GM18511 (cell line): ENCODE results near the gene DNAJC3.

ENCODE experiments used
- ATAC-seq: cut with Tn5 transposase; IDR thresholded peaks from one replicate; pipeline ENCODE4 v1.9.1; 2021; ENCODE audit warnings: mild to moderate bottlenecking, moderate library complexity; ENCODE audit not compliant: unreplicated experiment

The DNAJC3 gene

DNA sequence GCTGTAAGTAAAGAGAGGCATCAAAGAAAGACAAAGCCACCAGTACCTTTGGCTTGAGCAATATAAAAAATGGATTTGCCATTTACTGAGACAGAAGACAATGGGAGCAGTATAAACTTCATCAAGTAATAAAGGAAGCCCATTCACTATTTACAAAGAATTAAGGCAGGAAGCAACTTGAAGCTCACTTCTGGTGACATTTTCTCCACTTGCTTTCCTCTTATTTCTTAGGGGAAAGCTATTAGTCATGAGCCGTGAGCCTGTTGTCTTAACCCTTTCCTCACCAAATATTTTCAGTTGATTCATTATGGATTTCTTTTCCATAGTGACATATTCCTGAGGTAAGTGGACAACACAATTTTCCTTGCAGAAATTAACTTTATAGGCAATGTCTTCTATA, 156.8 kb downstream of the DNAJC3 start:
- ATAC-seq = peak; percentile 8

DNA sequence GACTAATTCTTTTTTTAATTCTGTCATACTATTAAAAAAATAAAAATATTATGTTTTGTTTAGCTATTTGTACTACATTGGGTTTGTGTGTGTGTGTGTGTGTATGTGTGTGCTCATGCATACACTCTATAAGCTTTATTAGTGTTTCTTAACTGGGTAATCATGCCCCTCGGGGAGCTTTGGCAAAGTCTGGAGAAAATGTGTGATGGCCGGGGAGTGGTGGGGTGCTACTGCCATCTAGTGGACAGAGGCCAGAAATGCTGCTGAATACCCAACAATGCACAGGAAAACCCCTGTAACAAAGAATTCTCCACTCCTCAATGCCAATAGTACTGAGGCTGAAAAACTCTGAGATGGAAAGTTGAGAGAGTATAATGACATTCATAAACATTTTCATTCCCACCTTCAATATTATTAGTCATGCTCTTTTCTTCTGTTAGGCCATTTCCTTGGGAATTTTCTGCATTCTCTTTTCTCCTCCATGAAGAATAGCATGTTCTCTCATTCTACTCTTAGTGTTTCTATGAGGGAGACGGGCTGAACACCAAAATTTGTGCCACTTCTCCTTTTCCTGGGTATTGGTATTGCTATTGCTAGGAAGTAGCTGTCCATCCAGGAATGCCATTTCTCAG, 157.3 kb downstream of the DNAJC3 start:
- ATAC-seq = peak; percentile 95

DNA sequence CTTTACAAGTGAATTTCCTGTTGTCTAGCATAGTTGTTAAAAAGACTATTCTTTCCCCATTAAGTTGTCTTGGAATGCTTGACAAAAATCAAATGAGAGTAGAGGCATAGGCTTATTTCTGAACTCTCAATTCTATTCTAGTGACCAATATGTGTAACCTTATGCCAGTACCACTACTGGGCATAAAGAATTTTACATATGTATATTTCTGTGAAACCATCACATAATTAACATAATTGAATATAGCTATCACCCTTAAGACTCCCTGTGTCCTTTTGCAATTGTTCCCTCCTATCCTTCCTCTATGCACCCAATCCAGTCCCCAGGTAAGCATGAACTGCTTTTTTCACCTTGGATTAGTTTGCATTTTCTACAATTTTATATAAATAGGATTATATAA, 165.0 kb downstream of the DNAJC3 start:
- no peak for ATAC-seq

DNA sequence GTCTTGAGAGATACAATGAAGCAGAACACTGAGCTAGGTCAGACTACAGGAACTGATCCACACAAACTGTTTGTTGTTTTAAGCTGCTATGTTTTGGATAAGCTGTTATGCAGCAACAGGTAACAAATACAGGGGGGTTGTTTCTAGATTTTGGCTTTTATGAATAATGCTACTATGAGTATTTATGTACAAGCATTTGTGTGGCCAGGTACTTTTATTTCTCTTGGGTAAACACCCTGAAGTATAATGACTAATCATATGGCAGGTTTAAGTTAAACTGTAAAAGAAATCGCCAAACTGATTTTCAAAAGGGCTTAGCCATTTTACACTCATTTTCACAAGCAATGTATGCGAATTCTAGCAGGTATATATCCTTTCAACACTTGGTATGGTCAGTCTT, 166.0 kb downstream of the DNAJC3 start:
- ATAC-seq = no peak
